Measurements from ENCODE around the gene SORCS2.

- TF ChIP-seq, protein P1, sequence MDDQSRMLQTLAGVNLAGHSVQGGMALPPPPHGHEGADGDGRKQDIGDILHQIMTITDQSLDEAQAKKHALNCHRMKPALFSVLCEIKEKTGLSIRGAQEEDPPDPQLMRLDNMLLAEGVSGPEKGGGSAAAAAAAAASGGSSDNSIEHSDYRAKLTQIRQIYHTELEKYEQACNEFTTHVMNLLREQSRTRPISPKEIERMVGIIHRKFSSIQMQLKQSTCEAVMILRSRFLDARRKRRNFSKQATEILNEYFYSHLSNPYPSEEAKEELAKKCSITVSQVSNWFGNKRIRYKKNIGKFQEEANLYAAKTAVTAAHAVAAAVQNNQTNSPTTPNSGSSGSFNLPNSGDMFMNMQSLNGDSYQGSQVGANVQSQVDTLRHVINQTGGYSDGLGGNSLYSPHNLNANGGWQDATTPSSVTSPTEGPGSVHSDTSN (CRISPR knock-in tag; IDR thresholded peaks at IDR 0.05; ENCODE audit: borderline replicate concordance): no peak
- TF ChIP-seq GABPA (IDR thresholded peaks at IDR 0.05; ENCODE audit: low read depth, low read length) (no peak), GABPA (CRISPR knock-in tag; IDR thresholded peaks at IDR 0.05; ENCODE audit: low read depth) (no peak), ZMAT3 (CRISPR knock-in tag; conservative IDR thresholded peaks at IDR 0.05) (no peak), MAZ (IDR thresholded peaks at IDR 0.05; ENCODE audit: borderline replicate concordance, low read depth, low read length) (no peak), MAZ (CRISPR knock-in tag; IDR thresholded peaks at IDR 0.05; ENCODE audit: low read depth) (no peak), MEIS1 (CRISPR knock-in tag; IDR thresholded peaks at IDR 0.05; ENCODE audit: borderline replicate concordance) (no peak), CEBPG (CRISPR knock-in tag; IDR thresholded peaks at IDR 0.05) (no peak), HMGXB3 (CRISPR knock-in tag; IDR thresholded peaks at IDR 0.05; ENCODE audit: borderline replicate concordance) (no peak), RARA (CRISPR knock-in tag; IDR thresholded peaks at IDR 0.05) (no peak), NFKB2 (CRISPR knock-in tag; IDR thresholded peaks at IDR 0.05; ENCODE audit: borderline replicate concordance) (no peak), RXRA (CRISPR knock-in tag; IDR thresholded peaks at IDR 0.05) (no peak)
Measured at GRCh38 chr4:7212921-7213320, 20.6 kb downstream of the SORCS2 start.
